ENCODE results near the gene LTBP4. TPM values are rescaled to one million over a fixed set of nuclear protein-coding genes. Genes with fewer than 3 reads are reported as not detected.

Gene LTBP4
- total RNA-seq, 1 experiment from 2014 or later: 75.4 TPM

DNA sequence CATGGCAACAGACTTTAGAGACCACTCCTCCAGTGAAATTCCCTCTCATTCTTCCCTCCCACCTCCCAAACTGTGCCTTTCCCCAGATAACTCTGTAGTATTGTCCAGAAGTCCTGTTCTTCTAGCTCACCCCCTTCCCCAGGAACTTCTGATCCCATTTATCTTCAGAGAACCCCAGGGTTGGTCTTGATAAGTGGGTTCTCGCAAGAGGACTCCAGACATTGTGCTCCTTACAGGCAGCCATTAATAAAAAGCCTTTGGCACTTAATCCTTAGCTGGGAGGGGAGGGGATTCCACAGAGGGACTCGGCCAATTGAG is 1.9 kb downstream of the LTBP4 start:
- TF ChIP-seq TCF7L2 (IDR thresholded peaks at IDR 0.05; ENCODE audit: low read depth, low read length) (no peak), POLR2AphosphoS5 (IDR thresholded peaks at IDR 0.05; ENCODE audit: low read depth, low read length) (no peak), CTCF (IDR thresholded peaks at IDR 0.05) (no peak), SIN3A (IDR thresholded peaks at IDR 0.05; ENCODE audit: borderline replicate concordance, insufficient read depth, low read depth, low read length) (no peak), REST (IDR thresholded peaks at IDR 0.05; ENCODE audit: insufficient read depth in 1 of 2, low read depth in 2 of 2, low read length in 1 of 2) (no peak)
- no peak for ATAC-seq
- peaks cover 15% of the 10 kb centered on the region for H3K4me1 ChIP-seq (ENCODE audit: control insufficient read depth, insufficient read depth, low read length)
- no peaks in the 10 kb centered on the region for H3K9me3 ChIP-seq (ENCODE audit: control insufficient read depth, insufficient read depth, low read depth, low read length)
- in situ Hi-C loops (cut with HindIII; ENCODE audit: low pct_unique_long_range_greater_than_20kb, low sequenced_read_pairs) (no loop called here), intact Hi-C loops (cut with micrococcal nuclease; ENCODE audit: unreplicated experiment) (no loop called here)
- H3K27ac ChIP-seq (ENCODE audit: low read length): peak overlapping the region; percentile 34; the same call in 1 of the 2 replicates
- ChIA-PET CTCF (interaction anchor here (0.8 to 1.5 kb wide), 3 partner anchors 32 to 160 kb away, joined by 3 to 7 read pairs (median 3); no protein-coding TSS in a partner anchor), POLR2A (no interaction called here)
- H3K36me3 ChIP-seq (ENCODE audit: control insufficient read depth, insufficient read depth, low read length): no peaks in the 10 kb centered on the region
- BruUV-seq (replicated peaks): no TSS peak
- peak overlapping the region; percentile 45 to 62 for H3K4me3 ChIP-seq (ENCODE audit: low read depth in 2 of 2, low read length in 2 of 2)
- H3K27me3 ChIP-seq (ENCODE audit: control insufficient read depth, insufficient read depth, low read length): no peaks in the 10 kb centered on the region
- DNase-seq (ENCODE audit: low read depth, low spot score): no peak

GRCh38 chr19:40603389-40604170 is 2.4 kb downstream of the LTBP4 start:
- H3K4me3 ChIP-seq (ENCODE audit: low read depth in 2 of 2, low read length in 2 of 2): peak overlapping the region; percentile 45 to 62
- in situ Hi-C loops (cut with HindIII; ENCODE audit: low pct_unique_long_range_greater_than_20kb, low sequenced_read_pairs): no loop called here
- ChIA-PET POLR2A (no interaction called here), CTCF (interaction anchor here (0.6 to 1.5 kb wide), 2 partner anchors 33 to 526 kb away, joined by 7 to 9 read pairs; no protein-coding TSS in a partner anchor)
- H3K4me1 ChIP-seq (ENCODE audit: control insufficient read depth, insufficient read depth, low read length): peaks cover 15% of the 10 kb centered on the region
- intact Hi-C loops (cut with micrococcal nuclease; ENCODE audit: unreplicated experiment): no loop called here
- H3K27me3 ChIP-seq (ENCODE audit: control insufficient read depth, insufficient read depth, low read length): no peaks in the 10 kb centered on the region
- no peak for TF ChIP-seq CTCF (IDR thresholded peaks at IDR 0.05)
- TF ChIP-seq TCF7L2 (IDR thresholded peaks at IDR 0.05; ENCODE audit: low read depth, low read length): no peak
- peak; percentile 85; the same call in 1 of the 2 replicates for TF ChIP-seq SIN3A (IDR thresholded peaks at IDR 0.05; ENCODE audit: borderline replicate concordance, insufficient read depth, low read depth, low read length)
- TF ChIP-seq REST (IDR thresholded peaks at IDR 0.05; ENCODE audit: insufficient read depth in 1 of 2, low read depth in 2 of 2, low read length in 1 of 2): no peak
- TF ChIP-seq POLR2AphosphoS5 (IDR thresholded peaks at IDR 0.05; ENCODE audit: low read depth, low read length): no peak
- no TSS peak for BruUV-seq (replicated peaks)
- DNase-seq (ENCODE audit: low read depth, low spot score): peak; percentile 84
- peak; percentile 78 for ATAC-seq
- no peaks in the 10 kb centered on the region for H3K36me3 ChIP-seq (ENCODE audit: control insufficient read depth, insufficient read depth, low read length)
- no peaks in the 10 kb centered on the region for H3K9me3 ChIP-seq (ENCODE audit: control insufficient read depth, insufficient read depth, low read depth, low read length)
- H3K27ac ChIP-seq (ENCODE audit: low read length): peak overlapping the region; percentile 34; the same call in 1 of the 2 replicates
